Mucosa of gallbladder (tissue), 1 donor: ENCODE measurements around the gene ARSA. TPM values are rescaled to one million over a fixed set of nuclear protein-coding genes. Genes with fewer than 3 reads are reported as not detected.
"Not testable (repeated sequence)": the region's sequence is repeated elsewhere in the genome, so short reads cannot be mapped to it uniquely, and the experiment has no call there.

Source experiments
- DNase-seq: peaks from one replicate; pipeline ENCODE4 v3.0.0-alpha.2; 2020; ENCODE audit warnings: low spot score
- total RNA-seq: library from RNA; stranded (reverse); gene quantifications from one replicate; pipeline ENCODE4 v1.2.1, GENCODE V29; 2021
- donor health status: DM: no; HTN: no; CAD: no.

Gene ARSA
- total RNA-seq, 1 donor from 2014 or later, result 113 TPM

- DNase-seq, result peak; percentile 88
Measured at GRCh38 chr22:50622723-50623327, 5.1 kb downstream of the ARSA start.

DNA sequence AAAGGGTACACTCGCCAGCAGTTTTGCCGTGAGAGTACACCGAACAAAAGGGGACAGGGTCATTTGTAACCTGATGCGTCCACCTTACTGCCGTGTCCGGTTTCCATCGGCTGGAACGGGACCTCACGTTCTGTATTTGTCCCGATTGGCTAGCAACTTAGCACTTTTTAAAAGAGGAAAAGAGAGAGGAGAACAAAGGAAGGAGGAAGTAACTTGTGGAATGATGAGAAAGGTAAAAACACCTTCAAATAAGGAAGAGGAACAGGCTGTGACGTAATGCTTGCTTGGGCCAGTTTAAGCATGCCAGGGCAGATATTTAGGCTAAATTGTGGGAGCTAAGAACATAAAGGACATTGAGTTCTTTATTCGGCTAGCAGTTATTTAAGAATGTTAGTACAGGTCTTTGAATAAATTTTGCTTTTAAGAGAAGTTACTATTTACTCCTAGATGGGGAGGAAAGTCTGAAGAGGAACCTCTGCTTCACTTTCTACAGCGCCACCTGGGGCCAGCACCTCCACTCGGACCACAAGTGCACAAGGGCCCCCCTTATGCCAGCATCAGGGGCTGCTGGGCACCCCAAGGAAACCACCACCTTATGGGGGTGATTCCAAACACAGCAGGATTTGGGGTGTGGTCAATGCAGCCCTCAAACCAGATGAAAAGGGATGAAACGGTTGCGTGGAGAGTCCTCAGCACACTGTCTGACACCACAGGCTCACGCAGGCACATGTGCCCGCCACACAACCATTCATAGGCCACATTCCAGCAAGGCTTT is 5.8 kb downstream of the ARSA start:
- no peak for DNase-seq

- DNase-seq, result no peak
Measured at GRCh38 chr22:50621356-50621880, 6.5 kb downstream of the ARSA start.

DNA sequence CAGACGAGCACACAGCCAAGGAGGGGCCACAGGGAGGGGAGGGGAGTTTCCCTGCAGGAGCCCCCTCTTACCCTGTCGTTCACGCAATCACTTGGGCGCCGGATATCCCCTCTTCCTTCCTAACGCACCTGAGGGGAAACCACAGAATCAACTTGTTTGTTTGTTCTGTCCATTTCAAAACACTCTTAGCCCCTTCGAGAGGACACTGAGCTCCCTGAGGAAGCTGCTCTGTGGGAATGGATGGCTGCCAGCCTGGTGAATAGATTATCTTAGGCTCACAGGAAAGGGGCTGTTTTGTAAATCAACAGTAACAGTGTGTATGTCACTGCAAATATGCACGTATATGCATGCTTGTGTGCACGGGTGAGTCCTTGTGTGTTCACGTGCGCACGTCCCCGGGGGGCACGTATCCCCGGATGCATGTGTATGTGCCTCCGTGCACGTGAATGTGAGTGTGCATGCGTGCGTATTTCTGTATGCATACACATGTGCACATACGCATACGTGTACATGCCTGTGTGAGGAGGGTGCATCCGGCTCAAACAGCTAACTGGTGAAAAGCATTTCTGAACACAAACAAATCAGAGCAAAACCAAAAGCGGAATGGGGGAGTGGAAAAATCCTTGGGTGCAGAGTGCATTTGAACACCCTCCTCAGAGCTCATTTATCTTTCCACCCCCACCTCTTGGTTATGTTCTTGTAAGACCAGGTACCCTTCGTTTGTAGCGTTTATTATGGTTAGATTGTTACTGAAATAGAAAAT is 7.2 kb downstream of the ARSA start:
- DNase-seq, result no peak

DNA sequence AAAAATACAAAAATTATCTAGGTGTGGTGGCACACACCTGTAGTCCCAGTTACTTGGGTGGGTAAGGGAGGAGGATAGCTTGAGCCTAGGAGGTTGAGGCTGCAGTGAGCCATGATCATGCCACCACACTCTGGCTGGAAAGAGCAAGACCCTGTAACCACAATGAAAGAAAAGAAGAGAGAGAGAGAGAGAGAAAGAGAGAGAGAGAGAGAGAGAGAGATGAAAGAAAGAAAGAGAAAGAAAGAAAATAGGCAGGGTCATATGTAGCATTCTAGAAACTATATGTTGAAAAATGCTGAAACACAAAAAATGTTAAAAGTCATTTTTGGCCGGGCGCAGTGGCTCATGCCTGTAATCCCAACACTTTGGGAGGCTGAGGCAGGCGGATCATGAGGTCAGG is 13.7 kb downstream of the ARSA start:
- DNase-seq, result not testable (repeated sequence)

GRCh38 chr22:50613291-50613981 is 14.5 kb downstream of the ARSA start:
- peak; percentile 74 for DNase-seq

- DNase-seq, result no peak
Measured at GRCh38 chr22:50612528-50613221, 15.3 kb downstream of the ARSA start.

DNA sequence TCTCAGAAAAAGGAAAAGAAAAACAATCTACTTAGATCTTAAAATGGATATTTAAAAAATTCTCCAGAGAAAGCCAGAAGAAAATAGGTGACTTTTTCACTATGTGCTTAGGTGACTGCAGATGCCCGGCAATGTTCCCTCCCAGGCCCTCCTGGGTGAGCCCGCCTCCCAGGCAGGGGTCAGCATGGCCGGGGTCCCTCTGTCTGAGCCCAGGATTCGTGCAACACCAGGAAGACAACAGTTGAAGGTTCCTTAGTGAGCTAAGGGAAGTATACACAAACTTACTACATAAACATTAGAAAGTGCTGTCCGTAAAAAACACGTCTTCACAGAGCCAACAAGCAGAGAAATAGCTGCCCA is 15.8 kb downstream of the ARSA start:
- DNase-seq, result no peak

GRCh38 chr22:50611341-50612060 is 16.5 kb downstream of the ARSA start:
- DNase-seq, result no peak

DNA sequence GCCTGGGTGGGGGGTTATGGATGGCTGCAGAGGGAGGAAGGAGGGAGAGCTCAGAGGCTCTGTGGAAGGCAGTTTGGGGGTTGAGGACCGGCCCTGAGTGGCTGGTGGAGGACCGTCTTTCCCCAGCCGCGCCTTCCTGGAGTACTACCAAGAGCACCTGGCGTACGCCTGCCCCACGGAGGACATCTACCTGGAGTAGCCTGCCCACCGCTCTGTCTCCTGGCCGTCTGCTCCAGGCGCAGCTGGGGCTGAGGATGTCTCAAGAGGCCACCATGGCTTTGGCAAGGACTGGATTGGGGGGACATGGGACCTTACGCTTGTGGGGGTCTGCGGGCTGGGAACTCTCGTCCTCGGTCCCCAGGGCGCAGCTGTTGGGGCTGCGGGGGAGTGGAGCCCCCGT is 17.4 kb downstream of the ARSA start:
- DNase-seq, result no peak

GRCh38 chr22:50610041-50610451 is 17.9 kb downstream of the ARSA start:
- no peak for DNase-seq

- no peak for DNase-seq
Measured at GRCh38 chr22:50609599-50609998, 18.4 kb downstream of the ARSA start.

DNA sequence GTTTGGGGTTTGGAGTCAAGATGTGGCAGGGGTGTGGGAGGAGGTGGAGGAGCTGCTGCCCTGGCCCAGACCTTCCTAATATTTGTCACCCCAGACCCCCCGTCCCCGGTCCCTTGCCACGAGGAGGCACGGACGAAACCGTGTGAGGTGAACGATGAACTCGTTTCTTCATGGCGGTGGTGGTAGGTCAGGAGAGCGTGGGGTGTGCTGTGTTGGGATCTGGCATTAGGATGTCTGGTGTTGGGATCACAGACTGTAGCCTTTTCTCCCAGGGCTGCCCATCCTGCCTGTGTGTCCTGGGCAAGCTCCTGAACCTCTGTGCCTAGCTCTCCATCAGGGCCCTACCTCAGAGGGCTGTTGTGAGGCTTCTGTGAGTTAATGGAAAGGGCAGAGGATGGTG is 19.0 kb downstream of the ARSA start:
- DNase-seq, result no peak

GRCh38 chr22:50608058-50608840 is 19.7 kb downstream of the ARSA start:
- DNase-seq, result not testable (repeated sequence)

- no peak for DNase-seq
Measured at GRCh38 chr22:50607659-50608020, 20.3 kb downstream of the ARSA start.

DNA sequence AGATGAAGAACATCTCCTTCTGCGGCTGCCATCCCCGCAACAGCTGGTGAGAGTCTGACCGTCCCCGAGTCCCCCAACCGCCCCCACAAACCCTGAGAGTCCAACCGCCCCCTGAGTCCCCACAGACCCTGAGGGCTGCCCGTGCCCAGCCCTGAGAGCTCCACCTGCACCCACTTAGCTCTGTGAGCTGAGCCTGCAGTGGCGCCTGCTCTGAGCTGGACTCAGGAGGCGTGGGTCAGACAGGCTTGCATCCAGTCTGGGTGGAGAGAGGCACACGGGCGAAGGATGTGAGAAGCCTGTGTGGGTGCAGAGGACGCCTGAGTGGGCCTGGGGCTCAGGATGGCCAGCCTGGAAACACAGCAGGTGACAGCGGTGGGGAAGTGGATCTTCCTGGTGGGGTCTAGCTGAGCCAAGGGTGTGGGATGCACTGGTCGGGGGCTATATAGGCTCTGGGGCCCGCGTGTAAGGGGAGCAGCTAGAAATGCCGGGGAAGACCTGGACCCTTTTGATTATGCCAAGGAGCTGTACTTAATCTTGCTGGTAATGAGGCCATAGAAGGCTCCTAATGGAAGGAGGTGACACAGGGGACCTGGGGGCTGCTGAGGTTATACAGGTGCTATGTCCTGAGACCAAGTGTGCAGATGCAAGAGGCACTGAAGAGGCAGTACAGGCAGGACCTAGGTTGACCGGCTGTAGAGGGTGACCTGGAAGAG is 20.9 kb downstream of the ARSA start:
- DNase-seq, result no peak

- no peak for DNase-seq
Measured at GRCh38 chr22:50606165-50606945, 21.6 kb downstream of the ARSA start.

DNA sequence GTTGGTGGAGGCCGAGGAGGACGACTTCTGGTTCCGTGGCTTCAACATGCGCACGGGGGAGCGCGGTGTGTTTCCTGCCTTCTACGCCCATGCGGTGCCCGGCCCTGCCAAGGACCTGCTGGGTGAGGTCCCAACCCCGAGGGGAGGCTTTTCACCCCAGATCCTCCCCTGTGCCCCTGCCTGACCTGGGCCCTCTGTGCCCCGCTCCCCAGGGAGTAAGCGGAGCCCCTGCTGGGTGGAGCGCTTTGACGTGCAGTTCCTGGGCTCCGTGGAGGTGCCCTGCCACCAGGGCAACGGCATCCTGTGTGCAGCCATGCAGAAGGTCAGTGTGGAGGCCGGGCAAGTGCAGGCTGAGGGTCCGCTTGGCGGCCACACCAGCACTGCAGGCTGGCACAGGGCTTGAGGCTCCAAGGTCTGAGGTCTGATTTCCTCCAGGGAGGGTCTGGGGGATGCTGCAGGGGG is 22.3 kb downstream of the ARSA start:
- DNase-seq, result no peak
